Superior temporal gyrus (tissue), 1 donor: ENCODE measurements around the gene OBSL1.

Source experiments
- DNase-seq: peaks from one replicate; pipeline ENCODE4 v3.0.0-alpha.2; 2016; ENCODE audit errors: extremely low spot score

Gene OBSL1

DNA sequence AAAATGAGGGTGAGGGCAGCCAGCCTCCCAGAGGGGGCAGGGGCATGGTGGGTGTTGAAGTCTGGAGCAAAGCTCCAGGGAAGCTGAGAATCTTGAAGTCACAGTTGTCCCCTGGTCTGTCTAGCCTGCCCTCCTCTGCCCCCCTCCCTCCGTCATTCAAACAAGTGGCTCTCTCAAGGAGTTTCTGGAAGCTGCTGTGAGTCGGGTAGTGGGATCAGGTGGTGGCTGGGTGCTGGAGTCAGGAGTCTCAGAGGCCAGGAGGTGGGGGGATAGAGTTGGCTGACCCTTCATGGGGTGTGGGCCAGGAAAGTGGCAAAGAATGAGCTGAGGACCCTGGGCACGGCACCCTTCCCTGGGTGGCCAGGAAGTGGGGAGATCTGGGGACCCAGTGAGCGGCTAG is 57.6 kb downstream of the OBSL1 start:
- no peak for DNase-seq

DNA sequence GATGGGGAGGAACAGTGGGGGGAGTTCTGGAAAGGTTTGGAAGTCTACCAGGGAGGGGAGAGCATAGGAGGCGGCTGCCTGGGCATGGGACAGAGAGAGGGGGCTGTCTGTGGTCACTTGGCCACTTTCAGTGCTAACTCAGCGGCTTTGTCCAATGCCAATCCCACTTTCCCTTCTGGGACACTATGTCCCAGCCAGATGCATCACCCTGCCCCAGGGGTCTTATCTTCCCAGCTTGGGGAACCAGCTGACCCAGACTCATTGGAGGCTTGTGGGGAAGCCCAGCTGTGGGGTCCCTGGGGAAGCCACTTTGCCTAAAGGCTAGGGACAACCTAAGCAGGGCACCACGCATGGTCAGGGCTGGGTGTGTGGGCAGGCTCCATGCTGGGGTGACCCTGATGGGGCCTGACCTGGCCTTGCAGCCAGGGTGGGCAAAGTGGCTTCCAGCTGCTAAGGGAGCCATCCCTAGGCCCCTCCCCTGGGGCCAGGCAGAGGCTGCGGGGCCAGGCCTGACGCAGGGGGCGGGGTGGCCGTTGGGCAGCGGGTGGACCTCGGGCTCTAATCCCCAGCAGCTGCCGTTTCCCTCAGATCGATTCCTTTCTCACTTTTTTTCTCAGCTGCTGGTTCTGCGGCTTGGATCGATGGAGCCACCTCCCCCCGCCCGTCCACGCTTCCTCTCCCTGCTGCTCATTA is 58.7 kb downstream of the OBSL1 start:
- no peak for DNase-seq

DNA sequence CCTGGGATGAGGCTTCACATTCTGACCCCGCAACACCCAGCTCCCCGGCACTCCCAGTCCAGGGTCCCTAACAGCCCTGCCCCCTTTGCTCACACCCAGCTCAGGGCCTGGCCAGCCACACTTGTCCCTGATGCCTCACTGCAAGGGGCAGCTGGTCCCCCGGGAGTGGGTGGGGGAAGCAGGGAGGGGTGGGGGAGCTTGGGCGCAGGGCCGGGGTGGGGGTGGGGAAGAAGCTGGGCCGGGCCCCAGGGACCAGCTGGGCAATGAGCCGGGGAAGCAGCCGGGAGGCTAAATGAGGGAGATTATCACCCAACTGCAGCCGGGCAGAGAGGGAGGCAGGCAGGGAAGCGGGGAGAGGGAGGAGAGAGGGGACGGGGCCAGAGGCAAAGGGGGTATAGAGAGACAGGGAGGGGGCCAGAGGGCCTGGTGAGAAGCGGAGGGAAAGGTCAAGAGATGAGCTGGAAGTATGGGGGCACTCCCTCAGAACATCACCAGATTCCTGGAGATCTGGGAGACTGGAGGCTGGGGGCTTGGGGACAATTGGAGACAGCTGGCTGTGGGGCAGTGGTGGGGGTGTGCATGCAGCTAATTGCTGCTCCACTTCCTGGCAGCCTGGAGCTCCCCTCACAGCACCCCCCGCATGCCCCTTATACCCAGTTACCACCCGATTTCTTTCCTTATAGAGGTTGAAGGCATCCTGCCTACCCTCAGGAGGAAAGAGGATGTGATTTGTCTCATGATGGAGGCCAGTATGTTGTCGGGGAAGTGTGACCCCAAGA is 59.6 kb downstream of the OBSL1 start:
- no peak for DNase-seq

DNA sequence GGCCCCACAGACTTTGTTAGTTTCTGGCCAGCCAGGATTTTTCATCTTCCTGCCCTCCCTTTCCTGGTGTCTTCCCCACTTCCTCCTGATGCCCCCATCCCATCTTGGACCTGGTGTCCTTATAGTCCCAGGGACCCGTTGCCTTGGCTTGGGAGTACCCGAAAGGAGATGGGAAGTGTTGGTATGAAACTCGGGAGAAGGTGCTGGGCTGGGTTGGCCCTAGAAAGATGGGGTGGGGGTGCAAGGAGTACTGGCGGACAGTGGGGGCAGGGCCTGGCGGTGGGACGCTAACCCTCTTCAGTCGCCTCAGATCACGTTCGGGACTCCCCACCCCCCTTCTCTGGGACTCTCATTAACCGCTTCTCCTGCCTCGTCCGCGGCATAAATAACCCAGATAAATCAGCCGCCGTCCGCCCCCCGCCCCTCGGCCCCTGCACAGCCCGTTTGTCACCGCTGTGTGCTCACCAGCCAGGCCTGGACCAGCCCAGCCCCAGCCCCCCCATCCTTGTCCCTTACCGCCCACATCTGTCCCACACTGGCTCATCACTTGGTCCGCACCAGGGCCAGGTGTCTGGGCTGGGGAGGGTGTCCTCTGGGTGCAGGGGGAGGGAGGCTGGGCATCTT is 60.7 kb downstream of the OBSL1 start:
- DNase-seq = no peak

DNA sequence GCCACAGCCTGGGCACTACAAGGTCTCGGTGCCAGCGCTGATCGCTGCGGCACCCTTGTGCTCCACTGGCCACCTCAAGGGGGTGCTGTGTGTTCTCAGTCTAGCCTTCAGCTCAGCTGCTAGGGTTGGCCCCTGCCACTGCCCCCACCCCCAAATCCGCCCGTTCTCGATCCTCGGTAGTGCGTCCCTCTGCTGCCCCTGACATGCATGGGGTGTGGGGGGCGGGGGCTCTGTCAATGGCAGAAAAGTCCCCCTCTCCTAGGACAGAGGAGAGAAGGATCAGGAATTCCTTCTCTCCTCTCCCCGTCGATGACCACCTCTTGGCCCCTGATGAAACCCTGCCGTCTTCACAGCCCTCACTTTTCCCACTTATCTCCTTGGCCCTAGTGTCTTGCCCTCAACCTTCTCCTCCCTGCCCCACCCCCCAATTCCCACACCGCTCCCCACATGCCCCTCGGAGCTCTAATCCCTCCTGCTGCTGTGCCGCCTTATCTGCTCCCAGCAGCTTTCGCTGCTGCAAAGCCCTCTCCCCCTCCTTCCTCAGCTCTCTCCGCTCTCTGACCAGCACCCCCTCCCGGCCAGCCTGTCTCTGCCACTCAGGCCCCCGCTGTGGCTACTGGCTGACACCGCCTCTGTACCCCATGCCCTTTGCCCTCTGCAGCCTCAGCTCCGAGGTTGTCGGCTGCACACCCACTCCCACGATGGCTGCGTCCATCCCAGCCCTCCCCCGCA is 61.4 kb downstream of the OBSL1 start:
- peak; percentile 77 for DNase-seq

DNA sequence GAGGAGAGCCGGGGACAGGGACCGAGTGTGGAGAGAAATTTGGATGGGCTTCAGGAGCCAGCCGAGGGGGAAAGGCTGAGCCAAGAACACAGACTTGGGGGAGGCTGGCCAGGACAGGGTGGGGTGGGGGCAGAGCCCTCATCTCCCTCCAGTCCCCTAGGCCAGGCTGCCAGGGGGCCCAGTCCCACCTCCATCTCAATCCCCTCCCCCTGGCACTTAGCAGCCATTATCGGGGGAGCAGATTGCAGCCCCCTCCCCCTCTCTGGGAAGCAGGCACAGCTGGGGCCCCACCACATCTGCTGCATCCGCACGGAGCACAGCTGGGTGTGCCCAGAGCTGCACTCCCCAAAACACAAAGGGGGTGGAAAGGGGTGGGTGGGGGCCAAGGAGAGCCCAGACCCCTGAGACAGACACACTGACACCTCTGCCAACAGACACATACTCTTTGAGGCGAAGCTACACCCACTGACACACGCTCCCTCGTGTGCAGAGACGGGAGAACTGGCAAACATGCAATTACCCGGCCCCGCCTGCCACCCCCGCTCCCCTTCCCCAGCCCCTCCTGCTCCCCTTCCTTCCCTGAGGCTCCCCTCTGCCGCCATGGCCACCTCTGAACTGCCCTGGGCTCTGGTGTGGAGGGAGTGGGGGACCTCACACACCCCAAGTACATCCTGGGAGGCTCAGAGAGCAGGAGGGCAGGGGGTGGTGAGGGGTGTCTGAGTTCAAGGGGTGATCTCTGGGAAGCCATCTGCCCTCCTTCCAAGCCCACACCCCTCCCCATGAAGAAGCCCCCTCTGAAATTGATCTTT is 62.2 kb downstream of the OBSL1 start:
- DNase-seq = no peak

DNA sequence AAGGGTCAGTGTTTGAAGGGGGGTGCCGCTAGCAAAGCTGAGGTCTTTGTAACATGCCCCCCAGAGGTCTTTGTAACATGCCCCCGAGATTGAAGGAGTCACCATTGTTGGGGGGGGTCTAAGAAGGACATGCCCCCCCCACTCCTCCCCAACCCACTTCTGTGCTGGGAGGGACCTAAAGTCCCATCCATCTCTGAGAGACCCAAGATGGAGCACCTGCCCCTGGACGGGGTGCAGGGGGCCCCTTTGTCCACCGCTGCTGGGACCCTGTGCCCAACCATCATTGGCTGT is 63.0 kb downstream of the OBSL1 start:
- DNase-seq = no peak

DNA sequence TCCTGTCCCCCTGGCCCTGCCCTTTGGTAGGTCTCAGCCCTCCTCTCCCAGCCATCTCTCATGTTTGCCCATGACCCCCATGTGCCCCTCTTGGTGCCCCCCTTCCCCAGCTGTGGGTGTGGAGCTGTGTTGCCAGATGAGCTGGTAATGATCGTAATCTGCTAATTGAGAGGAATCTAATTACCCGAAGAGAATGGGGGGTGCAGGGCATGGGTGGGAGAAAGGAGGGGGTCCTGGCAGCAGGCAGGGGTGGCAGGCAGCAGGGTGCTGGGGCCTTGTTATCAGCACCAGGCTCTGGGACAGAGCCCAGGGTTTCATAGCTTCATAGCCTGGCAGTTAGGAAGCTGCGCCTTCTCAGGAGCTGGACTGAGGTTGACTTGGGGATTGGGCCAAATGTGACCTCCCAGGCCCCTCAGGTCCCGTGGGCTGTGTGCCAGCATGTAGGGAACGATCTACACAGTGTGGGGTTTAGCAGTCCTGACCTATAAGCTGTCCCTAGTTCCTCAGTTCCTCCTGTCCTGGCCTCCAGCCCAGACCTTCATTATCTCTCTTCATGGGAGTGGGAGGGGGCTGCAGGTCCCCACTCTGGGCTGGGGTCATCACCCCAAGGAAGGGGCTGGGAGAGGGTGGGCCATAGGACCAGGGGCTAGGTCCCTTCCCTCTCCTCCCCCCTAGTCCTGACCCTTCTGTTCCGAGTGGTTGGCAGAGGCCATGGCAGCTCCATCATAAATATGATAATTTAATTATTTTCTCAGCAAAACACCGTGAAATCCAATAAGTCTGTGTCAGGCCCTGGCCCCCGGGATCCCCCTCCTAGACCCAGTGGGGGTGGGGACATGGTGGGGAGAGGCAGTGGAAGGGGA is 63.5 kb downstream of the OBSL1 start:
- no peak for DNase-seq

DNA sequence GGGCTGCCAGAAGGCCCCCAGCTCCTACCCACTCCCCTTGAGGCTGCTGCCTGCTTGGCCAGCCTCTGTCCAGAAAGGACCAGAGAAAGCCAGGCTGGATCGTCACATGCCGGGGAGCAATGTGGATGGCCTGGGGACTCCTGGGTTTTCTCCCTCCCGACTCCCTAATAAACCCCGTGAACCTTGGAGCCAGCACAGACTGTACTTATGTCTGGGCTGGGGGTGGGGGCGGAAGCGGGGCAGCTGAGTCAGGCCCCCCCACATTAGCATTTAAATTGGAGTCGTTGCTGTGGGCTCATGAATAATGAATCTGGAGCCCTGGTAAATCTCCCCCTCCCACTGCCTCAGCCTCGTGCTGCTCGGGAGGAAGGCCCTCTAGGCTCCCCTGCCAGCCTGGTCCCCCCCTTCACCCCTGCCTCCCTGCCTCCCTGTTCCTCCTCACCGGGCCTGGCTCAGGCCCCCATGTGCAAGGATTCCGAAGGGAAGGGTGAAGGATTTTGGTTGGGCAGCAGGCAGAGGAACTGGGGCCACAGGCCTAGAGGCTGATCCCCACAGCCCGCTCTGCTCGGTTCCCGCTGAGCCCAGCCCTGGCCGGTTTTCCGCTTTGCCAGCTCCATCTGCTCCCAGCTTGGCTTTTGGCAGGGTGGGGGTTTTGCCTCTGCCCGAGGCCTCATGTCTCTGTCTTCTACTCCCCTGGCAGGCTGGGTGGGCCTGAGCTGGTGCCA is 64.4 kb downstream of the OBSL1 start:
- no peak for DNase-seq

DNA sequence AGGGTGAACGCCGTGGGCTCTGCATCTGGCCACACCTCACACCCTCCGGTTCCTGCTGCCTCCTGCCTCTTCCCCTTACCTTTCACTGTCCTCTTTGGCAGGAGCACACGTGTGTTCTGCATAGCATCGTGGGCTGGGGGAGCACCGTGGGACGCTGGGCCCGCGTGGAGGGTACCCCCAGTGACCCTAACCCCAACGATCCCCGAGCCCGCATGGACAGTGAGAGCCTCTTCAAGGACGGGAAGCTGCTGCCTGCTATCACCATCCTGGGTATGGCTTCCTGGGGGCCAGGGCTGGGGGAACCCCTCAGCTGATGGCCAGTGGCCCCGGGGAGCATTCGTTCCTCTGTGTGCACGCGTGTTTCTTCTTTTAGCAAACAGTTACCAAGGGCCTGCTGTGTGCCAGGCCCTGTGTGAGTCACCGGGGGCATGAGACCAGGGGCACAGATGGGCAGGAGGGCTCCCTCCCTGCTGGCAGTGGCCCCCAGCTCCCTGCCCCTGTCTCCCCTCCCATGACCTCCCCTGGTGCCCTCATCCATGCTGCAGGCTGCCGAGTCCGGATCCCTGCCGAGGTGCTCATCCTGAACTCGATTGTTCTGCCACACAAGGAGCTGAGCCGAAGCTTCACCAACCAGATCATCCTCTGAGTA is 65.1 kb downstream of the OBSL1 start:
- no peak for DNase-seq

DNA sequence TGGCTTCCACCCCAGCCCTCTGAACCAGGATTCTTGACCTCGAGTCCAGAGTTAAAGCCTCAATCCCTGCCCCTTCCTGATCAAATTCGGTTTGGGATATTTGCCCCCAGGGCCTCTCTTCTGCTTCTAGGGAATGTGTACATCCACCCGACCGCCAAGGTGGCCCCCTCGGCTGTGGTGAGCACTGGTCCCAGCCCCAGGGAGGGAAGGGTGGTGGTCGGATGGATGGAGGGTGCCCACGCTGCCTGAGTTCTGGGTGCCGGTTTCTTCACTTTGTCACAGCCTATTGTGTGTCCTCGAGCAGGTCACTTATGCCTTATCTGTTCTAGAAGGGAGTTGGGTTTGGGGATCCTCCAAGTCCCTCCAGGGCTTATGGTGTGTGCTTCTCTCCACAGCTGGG is 65.8 kb downstream of the OBSL1 start:
- no peak for DNase-seq

DNA sequence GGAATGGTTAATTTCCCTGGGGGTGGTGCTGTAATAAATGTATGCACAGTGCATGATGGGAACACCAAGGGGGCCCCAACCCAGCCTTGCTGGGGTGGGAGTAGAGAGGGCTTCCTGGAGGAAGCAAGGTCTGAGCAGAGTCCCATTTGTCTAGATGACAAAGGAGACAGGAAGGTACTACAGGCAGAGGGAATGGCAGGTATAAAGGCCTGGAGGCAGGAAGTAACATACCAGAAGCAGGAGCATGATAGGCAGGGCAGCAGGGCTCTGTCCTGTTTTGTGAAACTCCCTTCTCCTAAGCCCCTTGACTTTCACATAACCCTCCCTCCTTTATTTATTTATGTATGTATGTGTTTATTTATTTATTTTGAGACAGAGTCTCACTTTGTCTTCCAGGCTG is 68.7 kb downstream of the OBSL1 start:
- DNase-seq = no peak

DNA sequence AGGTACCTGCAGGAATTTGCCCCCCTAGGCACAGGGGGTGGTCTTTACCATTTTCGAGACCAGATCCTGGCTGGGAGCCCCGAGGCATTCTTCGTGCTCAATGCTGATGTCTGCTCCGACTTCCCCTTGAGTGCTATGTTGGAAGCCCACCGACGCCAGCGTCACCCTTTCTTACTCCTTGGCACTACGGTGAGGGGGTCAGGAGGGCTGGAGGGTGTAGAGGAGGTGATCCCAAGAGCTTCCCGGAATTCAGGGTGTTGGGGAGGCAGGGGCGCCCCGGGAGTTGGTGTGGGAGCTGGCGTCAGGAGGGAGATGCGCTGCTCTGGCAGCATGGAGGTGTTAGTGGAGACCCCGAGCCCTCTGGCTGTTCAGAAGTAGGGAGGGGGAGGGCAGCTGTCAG is 69.5 kb downstream of the OBSL1 start:
- DNase-seq = no peak
